HepG2 (cell line): ENCODE measurements around the gene SETD1B. TPM values are rescaled to one million over a fixed set of nuclear protein-coding genes. Genes with fewer than 3 reads are reported as not detected.

Experiments used
- ARID4A ChIP-seq: sonication (generic); formaldehyde crosslinking; IDR thresholded peaks from 2 replicates; pipeline ENCODE4 v1.5.0; 2020; ENCODE audit warnings: mild to moderate bottlenecking, missing genetic modification reagents, borderline replicate concordance
- HIVEP1 ChIP-seq: sonication (generic); formaldehyde crosslinking; IDR thresholded peaks from 2 replicates; pipeline ENCODE4 v1.4.0; 2020; ENCODE audit warnings: mild to moderate bottlenecking, missing genetic modification reagents
- HNRNPL ChIP-seq: fragments of 200-400 bp; formaldehyde crosslinking; IDR thresholded peaks from 2 replicates; pipeline ENCODE4 v1.6.1; 2017; ENCODE audit warnings: mild to moderate bottlenecking, low read depth, low read length
- MAZ ChIP-seq, 2 experiments: sonication (generic) in 1 of 2; formaldehyde crosslinking in 1 of 2; IDR thresholded peaks; 2 replicates each; pipeline versions ENCODE4 v1.5.0 to v1.6.1; 2012 to 2020; ENCODE audit warnings: low read depth in 2 of 2, mild to moderate bottlenecking in 2 of 2, borderline replicate concordance in 1 of 2, improper control_type of control experiment in 1 of 2, low read length in 1 of 2, missing genetic modification reagents in 1 of 2, moderate library complexity in 1 of 2
- NR2C2 ChIP-seq: sonication (generic); formaldehyde crosslinking; IDR thresholded peaks from 2 replicates; pipeline ENCODE4 v1.4.0; 2020; ENCODE audit warnings: missing genetic modification reagents, mild to moderate bottlenecking, moderate library complexity, borderline replicate concordance
- REPIN1 ChIP-seq: sonication (generic); formaldehyde crosslinking; IDR thresholded peaks from 2 replicates; pipeline ENCODE4 v1.8.0; 2022; ENCODE audit warnings: missing genetic modification reagents, low read depth, mild to moderate bottlenecking, borderline replicate concordance
- STAT6 ChIP-seq: sonication (generic); formaldehyde crosslinking; IDR thresholded peaks from 2 replicates; pipeline ENCODE4 v1.4.0; 2020; ENCODE audit warnings: missing genetic modification reagents, mild to moderate bottlenecking, borderline replicate concordance
- ZBTB1 ChIP-seq: sonication (generic); formaldehyde crosslinking; IDR thresholded peaks from 2 replicates; pipeline ENCODE4 v1.4.0; 2020; ENCODE audit warnings: missing genetic modification reagents, borderline replicate concordance
- ZFY ChIP-seq: sonication (generic); formaldehyde crosslinking; IDR thresholded peaks from 2 replicates; pipeline ENCODE4 v1.4.0; 2020; ENCODE audit warnings: missing genetic modification reagents
- ZNF235 ChIP-seq: sonication (generic); formaldehyde crosslinking; IDR thresholded peaks from 2 replicates; pipeline ENCODE4 v1.8.1; 2023; ENCODE audit warnings: mild to moderate bottlenecking, missing genetic modification reagents, borderline replicate concordance
- ZNF687 ChIP-seq: sonication (generic); formaldehyde crosslinking; IDR thresholded peaks from 2 replicates; pipeline ENCODE4 v1.5.1; 2020; ENCODE audit warnings: mild to moderate bottlenecking, missing genetic modification reagents, moderate library complexity
- ZSCAN31 ChIP-seq: sonication (generic); formaldehyde crosslinking; IDR thresholded peaks from 2 replicates; pipeline ENCODE4 v1.5.0; 2020; ENCODE audit warnings: low read depth, mild to moderate bottlenecking, missing genetic modification reagents
- polyA plus RNA-seq, 8 experiments: library from polyadenylated mRNA; depleted of rRNA in 3 of 8; stranded (reverse) in 7 of 8; unstranded in 1 of 8; fragments of >200 nt; fragmentation: Illumina TruSeq in 4 of 8; extraction: Trizol in 4 of 8; gene quantifications; 2 replicates each; pipeline versions ENCODE4 v1.2.1 to v1.2.3, GENCODE V29; 2011 to 2016; ENCODE audit warnings: low read depth in 4 of 8, missing spikeins in 1 of 8, mixed read lengths in 1 of 8; ENCODE audit not compliant: insufficient read depth in 1 of 8
- total RNA-seq, 5 experiments: library from RNA; depleted of rRNA; stranded (reverse); fragments of >200 nt; fragmentation: Illumina TruSeq; extraction: Trizol; gene quantifications; 2 replicates each; pipeline ENCODE4 v1.2.3, GENCODE V29; 2016; ENCODE audit warnings: low read depth in 1 of 5

SETD1B gene
- total and polyA plus RNA-seq, 2 of the 13 experiments (the other 11 are each of a cell fraction or from before 2014, with no cell fraction given): 1.1 to 1.4 TPM

GRCh38 chr12:121811434-121812319, 7.9 kb downstream of the SETD1B start (continued):
- TF ChIP-seq NR2C2 (CRISPR knock-in tag): no peak
- TF ChIP-seq ARID4A (CRISPR knock-in tag): no peak; the same call in none of the 2 replicates
- TF ChIP-seq ZNF687 (CRISPR knock-in tag): peak; percentile 86
- TF ChIP-seq MAZ (IDR thresholded peaks at IDR 0.05; ENCODE audit: borderline replicate concordance, low read depth, low read length): peak; percentile 28; the same call in 1 of the 2 replicates
- TF ChIP-seq MAZ (CRISPR knock-in tag; IDR thresholded peaks at IDR 0.05; ENCODE audit: low read depth): no peak
- peak; percentile 39; the same call in 1 of the 2 replicates for TF ChIP-seq ZFY (CRISPR knock-in tag)
- TF ChIP-seq ZSCAN31: peak; percentile 64; the same call in 1 of the 2 replicates
- TF ChIP-seq ZBTB1 (CRISPR knock-in tag): no peak
- TF ChIP-seq REPIN1 (CRISPR knock-in tag): peak; percentile 46; the same call in 1 of the 2 replicates
- 0 out of 2 replicates have a peak, but pooled peaks have one; percentile 7 for TF ChIP-seq HNRNPL
- no peak for TF ChIP-seq STAT6
- TF ChIP-seq ZNF235 (CRISPR knock-in tag): 0 out of 2 replicates have a peak, but pooled peaks have one; percentile 27
- 0 out of 2 replicates have a peak, but pooled peaks have one; percentile 16 for TF ChIP-seq HIVEP1
